ENCODE data around the gene POU1F1.
A peak's percentile ranks its signal among the peaks of the same experiment; 100 is the strongest.
"Not testable (repeated sequence)": the region's sequence is repeated elsewhere in the genome, so short reads cannot be mapped to it uniquely, and the experiment has no call there.

Gene POU1F1

GRCh38 chr3:87276484-87276883, at the start of gene POU1F1:
Gene POU1F1, minus strand, starts transcription at chr3:87276584. Its CDS starts 122 bp downstream, at chr3:87276462.
- no peak for DNase-seq (ENCODE audit: low read depth)

- no peak for DNase-seq (ENCODE audit: low read depth)
These were observed 48.2 kb upstream of the POU1F1 start for GRCh38 chr3:87324609-87325008.

GRCh38 chr3:87320756-87321626, 44.6 kb upstream of the POU1F1 start:
- no peak for DNase-seq (ENCODE audit: low read depth)

GRCh38 chr3:87318617-87319021, 42.2 kb upstream of the POU1F1 start:
- DNase-seq (ENCODE audit: low read depth), result peak; percentile 31

GRCh38 chr3:87317779-87318178, 41.4 kb upstream of the POU1F1 start:
- DNase-seq (ENCODE audit: low read depth), result no peak

- DNase-seq (ENCODE audit: low read depth), result no peak
These were observed 37.3 kb upstream of the POU1F1 start for GRCh38 chr3:87313641-87314040.

GRCh38 chr3:87311309-87311708, 34.9 kb upstream of the POU1F1 start:
- DNase-seq (ENCODE audit: low read depth), result peak; percentile 31

GRCh38 chr3:87309601-87310000, 33.2 kb upstream of the POU1F1 start:
- no peak for DNase-seq (ENCODE audit: low read depth)

- peak; percentile 1 for DNase-seq (ENCODE audit: low read depth)
These were observed 31.4 kb upstream of the POU1F1 start for GRCh38 chr3:87307805-87308204.

GRCh38 chr3:87305517-87305916, 29.1 kb upstream of the POU1F1 start:
- DNase-seq (ENCODE audit: low read depth), result no peak

GRCh38 chr3:87305031-87305430, 28.6 kb upstream of the POU1F1 start:
- DNase-seq (ENCODE audit: low read depth), result not testable (repeated sequence)

- peak; percentile 51 for DNase-seq (ENCODE audit: low read depth)
These were observed 21.8 kb upstream of the POU1F1 start for GRCh38 chr3:87298111-87298718.

GRCh38 chr3:87288446-87288845, 12.1 kb upstream of the POU1F1 start:
- no peak for DNase-seq (ENCODE audit: low read depth)

GRCh38 chr3:87287011-87287410, 10.6 kb upstream of the POU1F1 start:
- peak; percentile 14 for DNase-seq (ENCODE audit: low read depth)

- DNase-seq (ENCODE audit: low read depth), result no peak
These were observed 3.6 kb downstream of the POU1F1 start for GRCh38 chr3:87272718-87273341.

- no peak for DNase-seq (ENCODE audit: low read depth)
These were observed 5.3 kb downstream of the POU1F1 start for GRCh38 chr3:87270908-87271700.

GRCh38 chr3:87269723-87270122, 6.7 kb downstream of the POU1F1 start:
- DNase-seq (ENCODE audit: low read depth), result no peak

- DNase-seq (ENCODE audit: low read depth), result no peak
These were observed 7.7 kb downstream of the POU1F1 start for GRCh38 chr3:87268646-87269211.

- no peak for DNase-seq (ENCODE audit: low read depth)
These were observed 8.3 kb downstream of the POU1F1 start for GRCh38 chr3:87267953-87268645.

- DNase-seq (ENCODE audit: low read depth), result no peak
These were observed 14.5 kb downstream of the POU1F1 start for GRCh38 chr3:87261925-87262324.

- peak; percentile 60 for DNase-seq (ENCODE audit: low read depth)
These were observed 16.1 kb downstream of the POU1F1 start for GRCh38 chr3:87260270-87260669.

Data from EH (cell line).